ENCODE measurements around the gene MGAT5.

Gene MGAT5

DNA sequence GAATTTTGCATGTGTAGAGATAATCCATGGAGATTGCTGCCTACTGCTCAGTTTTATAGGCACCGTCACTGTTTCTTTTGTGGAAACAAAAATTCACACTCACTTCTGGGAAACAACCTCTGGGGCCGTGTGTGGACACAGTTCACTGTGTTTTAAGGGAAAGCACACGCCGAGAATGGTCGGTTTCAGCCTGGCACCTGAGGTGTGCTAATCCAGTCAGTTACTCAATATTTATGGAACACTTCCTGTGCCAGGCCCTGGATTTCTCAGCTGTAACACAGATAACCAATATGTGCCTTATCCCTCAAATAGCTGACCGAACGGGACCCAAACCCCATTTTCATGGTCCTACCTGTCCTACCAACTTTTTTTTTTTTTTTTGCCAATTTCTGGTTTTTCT is 179.6 kb downstream of the MGAT5 start:
- DNase-seq: no peak

DNA sequence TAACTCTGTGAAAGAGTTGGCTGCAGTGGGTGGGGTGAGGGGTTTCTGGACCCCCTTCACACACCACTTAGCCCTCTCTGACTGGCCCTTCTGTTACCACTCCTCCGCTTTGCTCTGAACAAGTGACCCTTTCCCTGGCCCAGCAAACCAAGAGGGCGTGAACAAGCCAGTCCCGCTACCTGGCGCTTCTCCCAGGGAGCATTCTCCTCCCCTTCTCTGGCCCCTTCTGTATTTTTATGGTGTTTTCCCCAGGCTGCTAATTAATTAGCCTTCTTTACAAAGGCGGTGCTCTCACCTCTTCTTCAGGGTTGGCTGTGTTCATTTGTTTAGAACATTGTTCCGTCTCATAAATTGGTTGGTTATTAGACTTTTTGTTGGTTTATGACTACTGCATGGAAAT is 180.1 kb downstream of the MGAT5 start:
- no peak for DNase-seq

- DNase-seq: no peak
Observed at GRCh38 chr2:134435505-134435904, 181.6 kb downstream of the MGAT5 start.

DNA sequence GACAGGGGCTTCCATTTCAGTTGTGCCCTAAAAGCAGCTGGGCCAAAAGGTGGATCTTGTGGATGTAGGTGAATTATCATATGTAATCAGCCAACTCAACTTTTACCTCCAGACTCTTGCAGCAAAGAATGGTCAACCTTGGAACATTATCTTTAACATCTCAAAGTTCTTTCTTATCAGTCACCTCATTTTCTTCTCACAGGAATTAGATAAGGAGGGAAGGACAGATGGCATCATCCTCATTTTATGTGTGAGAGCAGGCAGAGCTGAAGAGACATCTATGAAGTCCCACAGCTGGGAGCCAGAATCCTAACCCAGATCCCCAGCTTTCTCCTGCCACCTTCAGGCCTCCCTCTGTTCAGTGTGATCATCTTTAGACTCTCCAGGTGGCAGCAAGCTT is 182.1 kb downstream of the MGAT5 start:
- no peak for DNase-seq

GRCh38 chr2:134436706-134437105 is 182.8 kb downstream of the MGAT5 start:
- DNase-seq: no peak

DNA sequence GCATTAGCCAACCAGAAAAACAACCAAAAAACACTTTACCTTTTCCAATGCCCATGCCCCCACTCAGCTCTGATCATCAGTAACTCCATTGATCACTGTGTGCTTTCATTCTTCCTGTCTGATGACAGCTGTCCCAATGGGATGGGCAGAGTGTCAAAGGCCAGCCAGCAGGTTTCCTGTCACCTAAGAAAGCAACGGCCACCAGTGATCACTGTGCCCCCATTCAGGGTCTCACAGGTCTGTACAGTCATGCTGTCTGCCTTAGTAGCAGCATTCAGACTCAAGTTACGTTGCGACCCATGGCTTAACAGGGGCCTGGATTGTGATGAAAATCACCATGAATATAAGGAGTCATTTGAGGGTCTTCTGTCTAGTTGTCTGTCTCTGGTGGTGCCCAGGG is 184.5 kb downstream of the MGAT5 start:
- DNase-seq: no peak

GRCh38 chr2:134440336-134440909 is 186.6 kb downstream of the MGAT5 start:
- no peak for DNase-seq

GRCh38 chr2:134441153-134441863 is 187.4 kb downstream of the MGAT5 start:
- DNase-seq: no peak

- no peak for DNase-seq
Observed at GRCh38 chr2:134443814-134444480, 190.1 kb downstream of the MGAT5 start.

GRCh38 chr2:134445116-134445515 is 191.2 kb downstream of the MGAT5 start:
- no peak for DNase-seq

- no peak for DNase-seq
Observed at GRCh38 chr2:134445985-134446382, 192.1 kb downstream of the MGAT5 start.

DNA sequence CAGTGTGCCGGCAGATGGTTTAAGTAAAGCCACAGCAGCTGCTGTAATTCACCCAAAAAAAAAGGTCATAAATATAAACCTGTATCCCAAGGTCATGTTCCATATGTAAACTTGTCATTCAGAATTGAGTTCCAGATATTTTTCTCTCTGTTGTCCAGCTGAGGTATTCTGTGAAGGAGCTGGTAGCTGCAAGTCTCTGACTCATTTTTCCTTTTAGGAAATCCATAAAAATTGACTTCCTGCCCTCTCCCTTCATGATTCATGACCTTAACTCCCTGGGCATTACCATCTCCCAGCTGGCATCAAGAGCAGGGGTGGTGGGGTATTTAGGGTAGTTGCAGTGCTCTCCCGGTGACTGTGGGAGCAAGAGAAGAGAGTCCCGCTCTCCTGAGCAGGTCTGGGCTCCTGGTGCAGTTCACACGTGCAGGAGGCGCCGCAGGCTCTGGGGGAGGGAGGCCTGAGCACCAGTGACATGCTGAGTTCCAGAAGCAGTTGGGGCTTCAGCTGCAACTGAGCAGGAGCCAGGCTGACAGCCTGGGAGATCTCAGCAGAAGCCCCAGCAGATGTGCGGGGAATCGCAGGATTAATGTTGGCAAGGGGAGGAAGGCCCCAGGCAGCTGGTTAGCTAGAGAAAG is 192.6 kb downstream of the MGAT5 start:
- DNase-seq: no peak

DNA sequence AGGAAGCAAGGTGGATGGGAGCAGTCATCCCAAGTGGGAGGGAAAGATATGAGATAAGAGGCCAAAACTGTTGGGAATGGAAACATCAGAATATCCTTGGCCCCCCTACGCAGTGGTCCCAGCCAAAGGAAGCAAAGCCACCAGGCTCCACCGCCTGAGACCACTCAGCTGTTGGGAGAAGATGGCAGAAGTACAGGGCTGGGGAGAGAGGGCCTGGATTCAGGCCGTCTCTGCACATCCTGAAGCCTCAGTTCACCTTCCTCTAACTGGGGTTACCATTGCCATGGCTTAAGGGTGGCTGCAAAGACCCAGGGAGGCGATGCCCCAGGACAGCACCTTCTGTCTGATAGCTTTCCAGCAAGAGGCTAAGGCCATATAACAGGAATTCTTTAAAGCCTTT is 193.8 kb downstream of the MGAT5 start:
- no peak for DNase-seq

GRCh38 chr2:134448650-134449049 is 194.8 kb downstream of the MGAT5 start:
- no peak for DNase-seq

DNA sequence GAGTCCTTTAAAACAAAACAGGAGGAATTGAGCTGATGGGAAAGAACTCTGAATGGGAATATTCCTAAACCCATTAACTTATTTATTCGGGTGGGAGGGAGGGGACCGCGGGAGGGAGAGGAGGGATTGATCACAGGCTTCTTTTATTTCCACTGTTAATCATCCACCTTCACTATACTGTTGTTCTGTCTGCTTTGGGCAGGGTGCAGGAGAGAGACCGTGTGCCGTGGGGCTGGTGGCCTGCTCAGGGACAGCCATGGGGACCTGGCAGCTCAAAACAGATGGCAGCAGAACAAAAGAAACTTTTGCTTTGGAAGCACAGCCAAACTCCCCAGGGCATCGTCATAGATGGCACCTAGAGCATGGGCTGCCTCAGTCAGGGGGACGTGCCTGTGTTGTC is 195.3 kb downstream of the MGAT5 start:
- DNase-seq: no peak

- no peak for DNase-seq
Observed at GRCh38 chr2:134449751-134450513, 196.1 kb downstream of the MGAT5 start.

DNA sequence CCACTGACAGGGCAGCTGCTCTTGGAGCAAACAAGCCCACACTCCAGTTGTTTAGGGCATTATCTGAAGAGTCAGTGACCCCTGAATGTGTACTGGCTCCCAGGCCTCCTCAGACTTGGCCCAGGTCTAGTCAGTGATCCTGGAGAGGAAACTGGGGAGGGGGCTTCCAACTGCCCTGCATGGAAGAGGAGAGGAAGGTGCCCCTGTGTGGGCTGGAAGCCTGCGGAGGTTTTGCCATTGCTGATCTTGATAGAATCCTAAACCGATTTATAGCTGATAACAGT is 197.4 kb downstream of the MGAT5 start:
- DNase-seq: no peak

DNA sequence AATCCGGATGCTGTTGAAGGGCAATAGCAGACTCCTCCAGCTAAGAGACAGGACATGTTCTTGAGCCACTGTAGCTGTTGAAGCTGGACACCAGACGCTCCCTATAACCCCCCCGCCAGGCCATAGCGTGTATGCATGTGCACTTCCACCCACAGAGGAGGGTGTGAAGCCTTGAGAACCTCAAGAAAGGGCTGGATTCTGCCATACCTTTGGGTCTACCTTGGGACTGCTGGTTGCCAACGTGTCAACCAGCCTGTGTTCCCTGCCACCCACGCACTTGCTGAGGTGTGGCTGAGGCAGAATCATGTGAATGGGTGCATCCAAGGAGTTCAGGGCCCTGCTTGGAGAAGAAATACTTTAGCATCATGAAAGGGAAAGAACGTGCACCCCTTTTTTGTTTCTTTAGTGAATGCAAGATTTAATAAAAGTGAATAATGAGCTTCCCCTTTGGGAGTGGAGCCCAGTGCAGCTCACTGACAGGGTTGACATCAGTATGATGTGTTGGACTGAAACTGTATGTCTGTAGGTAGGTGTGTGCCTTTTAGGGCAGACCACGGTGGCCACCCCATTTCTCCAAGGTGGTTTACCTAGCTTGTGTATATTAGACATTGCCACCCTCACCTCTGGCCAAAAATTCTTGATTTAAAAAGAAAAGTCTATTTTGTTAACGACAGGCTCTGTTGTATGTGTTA is 198.3 kb downstream of the MGAT5 start:
- no peak for DNase-seq

DNA sequence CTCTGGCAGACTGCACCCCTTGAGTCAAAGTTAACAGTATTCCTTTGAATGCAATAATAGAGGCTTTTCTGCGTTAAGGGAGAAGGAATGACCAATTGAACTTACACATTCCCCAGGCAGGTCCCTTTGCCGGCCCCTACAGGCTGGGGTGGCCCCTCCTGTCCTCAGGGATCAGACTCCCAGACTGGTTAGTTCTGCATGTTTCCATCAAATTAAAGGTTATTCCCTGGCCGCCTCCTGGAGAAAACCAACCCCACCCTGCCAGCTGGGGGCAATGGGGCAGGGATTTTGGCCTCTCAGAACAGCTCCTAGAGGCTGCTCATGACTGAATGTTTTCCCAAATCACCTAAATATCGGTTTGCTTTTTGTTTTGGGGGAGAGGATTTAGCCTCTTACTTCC is 199.6 kb downstream of the MGAT5 start:
- no peak for DNase-seq

- DNase-seq: no peak
Observed at GRCh38 chr2:134453973-134454372, 200.1 kb downstream of the MGAT5 start.

DNA sequence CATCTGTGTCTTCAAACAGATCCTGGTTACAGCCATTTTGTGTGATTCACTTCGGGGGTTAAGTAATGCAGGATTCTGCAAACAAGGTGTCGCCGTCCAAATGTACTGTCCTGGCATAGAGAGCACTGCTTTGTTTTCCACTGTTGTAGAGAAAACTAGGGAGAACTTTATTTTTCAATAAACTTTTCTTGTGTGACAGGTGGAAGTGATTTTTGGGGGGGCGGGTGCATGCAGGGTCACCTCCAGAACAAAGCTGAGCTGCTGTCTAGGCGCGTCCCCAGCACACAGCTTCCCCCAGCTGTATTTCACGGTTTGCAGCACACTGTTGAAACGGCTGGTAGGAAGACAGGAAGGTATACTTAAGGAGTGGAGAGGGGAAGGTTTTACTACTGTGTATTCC is 200.6 kb downstream of the MGAT5 start:
- no peak for DNase-seq

DNA sequence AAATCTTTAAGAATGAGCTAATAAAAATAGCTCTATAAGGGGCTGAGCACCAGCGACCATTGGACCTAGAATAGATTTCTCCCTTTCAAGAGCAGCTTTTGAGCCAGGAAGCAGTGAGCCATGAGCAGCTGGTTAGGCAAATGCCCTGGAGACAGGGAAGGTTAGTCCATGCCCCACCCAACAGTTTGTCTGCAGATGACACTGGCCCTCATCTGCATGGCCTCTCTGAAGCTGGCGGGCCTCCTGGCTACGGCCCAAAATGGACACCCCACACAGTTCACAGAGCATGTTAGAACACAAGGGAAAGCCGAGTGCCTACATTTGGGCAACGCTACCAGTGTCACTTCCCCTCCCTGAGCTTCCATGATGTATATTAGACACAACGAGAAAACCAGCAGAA is 201.1 kb downstream of the MGAT5 start:
- no peak for DNase-seq

DNA sequence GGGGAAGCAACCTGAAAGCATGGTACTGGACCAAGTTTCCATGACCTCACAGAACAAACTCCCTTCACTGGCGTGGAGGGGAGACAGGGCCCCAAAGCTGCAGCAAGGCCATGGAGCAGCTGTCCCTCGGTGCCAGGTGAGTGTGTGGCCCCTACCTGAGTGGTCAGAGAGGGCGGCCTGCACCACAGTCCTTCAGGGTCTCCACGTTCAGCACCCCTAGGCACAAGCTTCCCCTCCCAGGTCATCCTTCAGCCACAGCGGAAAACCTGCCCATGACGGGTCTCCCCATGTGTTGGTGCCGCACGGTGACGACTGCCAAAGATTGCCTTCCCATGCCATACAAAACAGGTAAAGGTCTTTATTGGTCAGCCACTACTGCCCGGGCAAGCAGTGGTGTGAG is 201.6 kb downstream of the MGAT5 start:
- no peak for DNase-seq

All from activated CD4-positive, alpha-beta T cell treated with anti-CD3 and anti-CD28 coated beads, Interleukin-2, amount 50 U/mL, for 48 hours (primary cell).